Umbilical cord (tissue), 2 donors: ENCODE results near the gene DDIAS. TPM values are rescaled to one million over a fixed set of nuclear protein-coding genes. Genes with fewer than 3 reads are reported as not detected.
"Not testable (repeated sequence)": the region's sequence is repeated elsewhere in the genome, so short reads cannot be mapped to it uniquely, and the experiment has no call there.

ENCODE experiments used
- DNase-seq: peaks from one replicate; pipeline ENCODE4 v3.0.0-alpha.2; 2015; ENCODE audit warnings: low spot score
- total RNA-seq: library from RNA; depleted of rRNA; stranded (reverse); fragments of >200 nt; gene quantifications from one replicate; pipeline ENCODE4 v1.2.3, GENCODE V29; 2014; ENCODE audit warnings: low replicate concordance; ENCODE audit not compliant: insufficient read depth

DDIAS gene
- total RNA-seq, 1 donor from 2014 or later, result 6.3 TPM

DNA sequence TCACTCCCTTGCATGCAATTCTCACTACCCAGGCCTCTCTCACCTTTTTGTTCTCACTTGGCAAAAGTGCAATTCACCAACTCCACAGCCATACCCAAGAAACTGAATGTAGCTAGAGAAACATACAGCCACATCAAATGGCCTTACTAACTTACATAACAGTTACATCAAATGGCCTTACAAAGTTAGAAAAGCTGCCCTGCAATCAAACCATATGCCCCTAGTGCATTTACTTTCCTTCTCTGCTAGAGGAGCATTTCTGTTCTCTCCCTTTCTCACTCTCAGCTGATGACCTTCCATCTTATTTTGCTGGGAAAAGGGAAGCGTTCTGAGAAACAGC, 11.6 kb upstream of the DDIAS start:
- DNase-seq, result no peak

GRCh38 chr11:82890936-82891335, 10.6 kb upstream of the DDIAS start:
- no peak for DNase-seq

DNA sequence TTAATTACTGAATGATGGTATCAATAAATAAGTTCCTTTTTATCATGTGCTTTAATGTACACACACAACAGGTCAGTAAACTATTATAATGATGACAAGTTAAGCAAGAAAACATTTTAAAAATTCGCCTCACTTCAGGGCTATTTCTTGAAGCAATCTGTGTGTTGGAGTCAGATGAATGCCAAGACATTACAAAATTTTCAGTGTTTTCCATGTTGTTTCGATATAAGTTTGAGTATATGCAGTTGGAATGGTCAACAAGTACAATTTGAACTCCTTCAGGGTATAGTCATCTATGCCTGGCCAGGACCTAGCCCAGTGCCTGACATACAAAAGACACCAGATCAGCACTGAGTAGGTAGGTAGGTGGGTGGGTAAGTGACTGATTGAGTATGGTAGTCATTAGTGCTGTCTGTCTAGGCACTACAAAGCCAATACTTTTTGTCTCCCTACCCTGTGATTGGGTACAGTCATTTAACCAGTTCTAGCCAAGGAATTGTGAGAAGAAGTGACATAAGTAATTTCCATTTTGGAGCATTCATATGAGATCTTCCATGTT, 8.8 kb upstream of the DDIAS start:
- DNase-seq, result no peak

DNA sequence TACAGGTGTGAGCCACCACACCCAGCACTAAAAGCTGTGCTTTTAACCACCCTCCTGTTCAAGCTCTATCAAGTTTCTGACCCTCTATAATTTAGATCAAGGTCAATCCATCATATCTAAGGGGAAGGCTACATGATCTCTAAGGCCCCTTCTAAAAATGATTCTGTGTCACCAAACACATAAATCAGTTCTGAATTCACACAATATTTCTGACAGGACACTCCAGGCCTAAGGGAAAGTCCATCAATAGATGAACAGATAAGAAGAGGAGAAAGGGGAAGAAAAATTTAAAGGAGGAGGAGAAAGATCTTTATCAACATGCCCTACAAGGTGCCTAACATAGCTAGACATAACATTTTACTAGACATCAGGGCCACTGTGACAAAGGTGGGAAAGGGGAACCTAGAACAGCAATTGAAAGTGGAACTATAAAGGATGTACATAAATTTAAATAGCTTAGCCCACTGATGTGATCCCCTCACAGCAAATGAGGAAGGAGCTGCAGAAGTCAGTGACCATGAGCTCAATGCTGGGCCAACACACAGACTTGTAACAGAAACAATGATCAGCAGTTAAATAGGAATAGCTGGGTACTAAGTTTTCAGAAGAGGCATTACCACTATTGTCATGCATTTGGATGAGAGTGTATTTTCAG, 6.0 kb upstream of the DDIAS start:
- DNase-seq, result no peak

- no peak for DNase-seq
Observed at GRCh38 chr11:82896183-82896582, 5.4 kb upstream of the DDIAS start.

- DNase-seq, result no peak
Observed at GRCh38 chr11:82898241-82898640, 3.3 kb upstream of the DDIAS start.

DNA sequence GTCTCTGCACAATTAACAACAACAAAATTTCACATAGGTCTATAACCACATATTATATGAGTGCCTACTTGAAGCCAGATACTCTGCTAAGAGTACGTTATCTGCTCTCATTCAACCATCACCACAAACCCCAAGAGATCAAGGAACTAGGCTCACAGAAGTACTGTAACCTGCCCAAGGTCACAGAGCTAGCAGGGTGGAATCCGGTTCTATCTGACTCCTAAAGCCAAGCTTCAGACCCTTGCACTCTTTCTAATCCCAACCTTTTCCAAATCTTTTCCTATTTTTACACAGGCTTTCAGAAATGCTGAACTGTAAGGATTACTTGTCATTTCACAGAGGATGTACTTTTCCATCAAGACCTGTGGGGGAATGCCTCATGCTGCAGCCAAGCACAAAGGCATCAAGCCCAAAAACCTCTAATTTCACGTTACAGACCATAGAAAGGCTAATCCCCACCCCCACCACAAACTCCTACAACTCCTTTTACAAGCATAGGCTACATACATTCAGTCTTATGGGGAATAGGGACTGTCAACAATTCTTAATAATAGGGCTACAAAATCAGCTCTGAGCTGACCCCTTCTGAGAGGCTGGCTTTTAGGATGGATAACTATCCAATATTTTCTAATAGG, 2.2 kb upstream of the DDIAS start:
- no peak for DNase-seq

GRCh38 chr11:82899957-82900276, 1.6 kb upstream of the DDIAS start:
- DNase-seq, result no peak

DNA sequence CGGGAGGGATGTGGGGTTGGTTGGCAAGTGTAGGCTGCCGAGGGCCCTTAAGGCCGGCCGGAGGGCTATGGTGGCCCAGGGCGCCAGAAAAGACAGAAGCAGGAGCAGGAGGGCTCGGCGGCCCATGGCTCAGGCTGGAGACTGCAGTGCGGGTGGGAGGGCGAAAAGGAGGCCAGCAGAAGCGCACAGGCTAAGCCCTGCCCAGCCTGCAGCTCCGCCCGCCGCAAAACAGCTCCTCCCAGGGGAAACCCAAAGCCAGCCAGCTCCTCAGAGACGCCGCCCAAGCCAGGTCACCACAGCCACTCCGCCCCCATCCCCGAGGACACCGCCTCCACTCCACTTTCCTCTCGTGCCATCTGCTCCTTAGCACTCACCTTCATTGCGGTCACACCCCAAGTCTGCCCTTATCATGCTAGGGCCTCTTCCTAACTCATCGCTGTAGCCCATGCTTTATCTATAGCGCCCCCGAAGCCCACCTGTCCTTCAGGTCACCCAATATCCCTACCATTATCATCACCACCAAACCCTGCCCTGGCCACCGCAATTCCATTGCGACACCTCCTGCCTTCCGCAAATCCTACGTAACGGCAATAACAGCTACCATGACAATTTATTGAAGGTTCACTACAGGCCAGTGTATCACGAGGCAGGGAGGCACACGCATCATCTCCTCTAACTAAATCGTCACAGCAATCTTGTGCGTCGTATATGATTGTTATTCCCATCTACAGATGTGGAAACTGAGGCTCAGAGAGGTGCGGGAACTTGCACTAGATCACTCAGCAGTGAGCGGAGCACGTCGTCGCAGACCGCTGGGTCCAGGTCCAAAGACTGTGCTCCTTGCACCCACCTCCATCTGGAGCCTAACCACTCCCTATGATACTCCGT, 1.0 kb upstream of the DDIAS start, which contains the start of gene PRCP:
PRCP (minus strand) TSS at position 154 of the 888 bp plus-strand sequence; CDS start at position 126, 28 bp downstream.
- DNase-seq, result peak; percentile 95

DNA sequence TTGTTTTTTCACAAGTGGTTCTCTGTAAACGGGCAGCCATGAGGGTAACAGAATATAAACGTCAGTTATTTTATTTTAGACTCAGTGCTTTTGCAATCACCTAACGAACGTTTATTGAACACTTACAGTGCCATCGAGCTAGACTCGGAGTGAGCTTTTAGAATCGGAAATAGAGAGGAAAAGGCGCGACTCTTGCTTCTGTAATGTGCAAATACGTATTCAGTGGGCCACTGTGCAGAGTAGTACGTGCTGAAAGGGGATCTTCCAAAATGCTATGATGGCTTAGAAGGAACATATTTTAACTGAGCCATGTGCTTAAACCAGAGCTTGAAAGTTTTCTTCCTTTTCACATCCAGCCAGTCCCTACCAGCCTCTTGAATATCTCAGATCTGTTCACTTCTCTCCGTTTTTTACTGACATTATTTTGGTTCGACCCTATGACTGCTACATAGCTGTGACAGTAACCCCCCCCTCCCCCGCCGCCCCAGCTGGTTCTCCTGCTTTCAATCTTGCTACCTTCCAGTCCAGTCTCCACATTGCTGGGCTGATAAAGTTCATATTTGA, 468 bp downstream of the DDIAS start:
- peak; percentile 10 for DNase-seq

DNA sequence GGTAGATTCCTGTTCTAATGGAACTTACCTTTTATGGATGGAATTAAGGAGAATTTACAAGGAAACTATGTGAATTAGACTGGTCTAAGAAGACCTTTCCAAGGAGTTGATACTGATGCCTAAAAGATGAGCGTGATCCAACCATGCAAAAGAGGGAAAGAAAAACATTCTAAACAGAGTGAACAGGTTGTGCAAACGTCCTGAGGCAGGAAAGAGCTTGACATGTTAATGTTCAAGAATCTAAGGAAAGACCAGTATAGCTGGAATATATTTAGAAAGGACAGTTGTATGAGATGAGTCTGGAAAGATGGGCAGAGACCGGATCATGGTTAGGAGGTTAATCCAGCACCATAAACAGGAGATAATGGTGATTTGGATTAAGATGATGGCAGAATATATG, 1.3 kb downstream of the DDIAS start:
- no peak for DNase-seq

- DNase-seq, result no peak
Observed at GRCh38 chr11:82903843-82904586, 2.5 kb downstream of the DDIAS start.

- DNase-seq, result peak; percentile 35
Observed at GRCh38 chr11:82906236-82906635, 4.7 kb downstream of the DDIAS start.

- no peak for DNase-seq
Observed at GRCh38 chr11:82906931-82907330, 5.4 kb downstream of the DDIAS start.

DNA sequence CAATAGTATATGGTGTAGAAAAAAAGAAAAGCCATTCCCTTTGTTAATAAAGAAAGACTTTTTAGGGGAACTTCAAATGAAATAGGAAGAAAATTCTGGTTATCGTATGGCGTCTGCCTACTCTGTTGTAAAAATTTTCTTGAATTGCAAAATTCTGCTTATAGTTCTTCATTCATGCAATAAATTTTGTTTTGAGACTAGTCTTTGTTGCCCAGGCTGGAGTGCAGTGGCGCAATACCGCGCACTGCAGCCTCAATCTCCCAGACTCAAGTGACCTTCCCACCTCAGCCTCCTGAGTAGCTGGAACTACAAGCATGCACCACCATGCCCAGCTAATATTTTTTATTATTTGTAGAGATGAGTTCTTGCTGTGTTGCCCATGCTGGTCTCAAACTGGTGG, 5.8 kb downstream of the DDIAS start:
- DNase-seq, result no peak

- DNase-seq, result no peak
Observed at GRCh38 chr11:82908311-82908710, 6.8 kb downstream of the DDIAS start.

- peak; percentile 59 for DNase-seq
Observed at GRCh38 chr11:82909015-82909640, 7.6 kb downstream of the DDIAS start.

- DNase-seq, result not testable (repeated sequence)
Observed at GRCh38 chr11:82919786-82920185, 18.2 kb downstream of the DDIAS start.

DNA sequence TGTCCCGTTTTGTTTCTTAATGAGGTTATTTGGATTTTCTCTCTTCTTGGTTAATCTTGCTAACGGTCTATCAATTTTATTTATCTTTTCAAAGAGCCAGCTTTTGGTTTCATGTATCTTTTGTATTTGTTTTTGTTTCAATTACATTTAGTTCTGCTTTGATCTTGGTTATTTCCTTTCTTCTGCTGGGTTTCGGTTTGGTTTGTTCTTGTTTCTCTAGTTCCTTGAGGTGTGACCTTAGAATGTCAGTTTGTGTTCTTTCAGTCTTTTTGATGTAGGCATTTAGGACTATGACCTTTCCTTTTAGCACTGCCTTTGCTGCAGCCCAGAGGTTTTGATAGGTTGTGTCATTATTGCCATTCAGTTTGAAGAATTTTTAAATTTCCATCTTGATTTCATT, 18.7 kb downstream of the DDIAS start:
- DNase-seq, result not testable (repeated sequence)

- not testable (repeated sequence) for DNase-seq
Observed at GRCh38 chr11:82922396-82923173, 21.0 kb downstream of the DDIAS start.
